ENCODE data around the gene ANKIB1.

Gene ANKIB1, protein sequence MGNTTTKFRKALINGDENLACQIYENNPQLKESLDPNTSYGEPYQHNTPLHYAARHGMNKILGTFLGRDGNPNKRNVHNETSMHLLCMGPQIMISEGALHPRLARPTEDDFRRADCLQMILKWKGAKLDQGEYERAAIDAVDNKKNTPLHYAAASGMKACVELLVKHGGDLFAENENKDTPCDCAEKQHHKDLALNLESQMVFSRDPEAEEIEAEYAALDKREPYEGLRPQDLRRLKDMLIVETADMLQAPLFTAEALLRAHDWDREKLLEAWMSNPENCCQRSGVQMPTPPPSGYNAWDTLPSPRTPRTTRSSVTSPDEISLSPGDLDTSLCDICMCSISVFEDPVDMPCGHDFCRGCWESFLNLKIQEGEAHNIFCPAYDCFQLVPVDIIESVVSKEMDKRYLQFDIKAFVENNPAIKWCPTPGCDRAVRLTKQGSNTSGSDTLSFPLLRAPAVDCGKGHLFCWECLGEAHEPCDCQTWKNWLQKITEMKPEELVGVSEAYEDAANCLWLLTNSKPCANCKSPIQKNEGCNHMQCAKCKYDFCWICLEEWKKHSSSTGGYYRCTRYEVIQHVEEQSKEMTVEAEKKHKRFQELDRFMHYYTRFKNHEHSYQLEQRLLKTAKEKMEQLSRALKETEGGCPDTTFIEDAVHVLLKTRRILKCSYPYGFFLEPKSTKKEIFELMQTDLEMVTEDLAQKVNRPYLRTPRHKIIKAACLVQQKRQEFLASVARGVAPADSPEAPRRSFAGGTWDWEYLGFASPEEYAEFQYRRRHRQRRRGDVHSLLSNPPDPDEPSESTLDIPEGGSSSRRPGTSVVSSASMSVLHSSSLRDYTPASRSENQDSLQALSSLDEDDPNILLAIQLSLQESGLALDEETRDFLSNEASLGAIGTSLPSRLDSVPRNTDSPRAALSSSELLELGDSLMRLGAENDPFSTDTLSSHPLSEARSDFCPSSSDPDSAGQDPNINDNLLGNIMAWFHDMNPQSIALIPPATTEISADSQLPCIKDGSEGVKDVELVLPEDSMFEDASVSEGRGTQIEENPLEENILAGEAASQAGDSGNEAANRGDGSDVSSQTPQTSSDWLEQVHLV

GRCh38 chr7:92245487-92246359, at the start of gene ANKIB1, which contains the start of gene KRIT1:
TSS of gene ANKIB1 (plus strand) at chr7:92245974. CDS start at chr7:92294979, 49,005 bp downstream.
TSS of gene KRIT1 (minus strand) at chr7:92245914. CDS start at chr7:92242135, 3,779 bp downstream.
- DNase-seq (peak; percentile 91), ATAC-seq (ENCODE audit: insufficient read depth, low read depth) (peak; percentile 87)

GRCh38 chr7:92200791-92201190, 45.0 kb upstream of the ANKIB1 start:
- no peaks in the 10 kb centered on the region for H3K9me3 ChIP-seq (ENCODE audit: insufficient read depth, low read length, severe bottlenecking)
- H4K20me1 ChIP-seq (ENCODE audit: insufficient read depth, low read length): no peaks in the 10 kb centered on the region
- H3K9ac ChIP-seq (ENCODE audit: low read depth, low read length): no peak overlapping the region
- no peaks in the 10 kb centered on the region for H3K79me2 ChIP-seq (ENCODE audit: insufficient read depth, low read length)
- H3K36me3 ChIP-seq (ENCODE audit: insufficient read depth, low read length): peaks cover 69% of the 10 kb centered on the region
- no peak for ATAC-seq (ENCODE audit: insufficient read depth, low read depth)
- no peaks in the 10 kb centered on the region for H3K4me1 ChIP-seq (ENCODE audit: insufficient read depth, low read length)
- no peak overlapping the region for H3K4me3 ChIP-seq (ENCODE audit: low read depth in 1 of 2, low read length in 2 of 2)
- H2AFZ ChIP-seq (ENCODE audit: low read depth, low read length): no peak overlapping the region
- TF ChIP-seq, protein P1, sequence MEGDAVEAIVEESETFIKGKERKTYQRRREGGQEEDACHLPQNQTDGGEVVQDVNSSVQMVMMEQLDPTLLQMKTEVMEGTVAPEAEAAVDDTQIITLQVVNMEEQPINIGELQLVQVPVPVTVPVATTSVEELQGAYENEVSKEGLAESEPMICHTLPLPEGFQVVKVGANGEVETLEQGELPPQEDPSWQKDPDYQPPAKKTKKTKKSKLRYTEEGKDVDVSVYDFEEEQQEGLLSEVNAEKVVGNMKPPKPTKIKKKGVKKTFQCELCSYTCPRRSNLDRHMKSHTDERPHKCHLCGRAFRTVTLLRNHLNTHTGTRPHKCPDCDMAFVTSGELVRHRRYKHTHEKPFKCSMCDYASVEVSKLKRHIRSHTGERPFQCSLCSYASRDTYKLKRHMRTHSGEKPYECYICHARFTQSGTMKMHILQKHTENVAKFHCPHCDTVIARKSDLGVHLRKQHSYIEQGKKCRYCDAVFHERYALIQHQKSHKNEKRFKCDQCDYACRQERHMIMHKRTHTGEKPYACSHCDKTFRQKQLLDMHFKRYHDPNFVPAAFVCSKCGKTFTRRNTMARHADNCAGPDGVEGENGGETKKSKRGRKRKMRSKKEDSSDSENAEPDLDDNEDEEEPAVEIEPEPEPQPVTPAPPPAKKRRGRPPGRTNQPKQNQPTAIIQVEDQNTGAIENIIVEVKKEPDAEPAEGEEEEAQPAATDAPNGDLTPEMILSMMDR (IDR thresholded peaks at IDR 0.05; ENCODE audit: borderline replicate concordance, extremely low read depth, low read length, poor library complexity, severe bottlenecking): no peak
- TF ChIP-seq EZH2 (IDR thresholded peaks at IDR 0.05; ENCODE audit: borderline replicate concordance, low read depth, low read length, severe bottlenecking): no peak
- DNase-seq: no peak
- H3K27me3 ChIP-seq (ENCODE audit: insufficient read depth, low read length, poor library complexity): no peaks in the 10 kb centered on the region
- H3K4me2 ChIP-seq (ENCODE audit: insufficient read depth, low read length): no peak overlapping the region
- no peak overlapping the region for H3K27ac ChIP-seq (ENCODE audit: low read length)

More at GRCh38 chr7:92245487-92246359, at the start of gene ANKIB1, which contains the start of gene KRIT1:
- H3K4me2 ChIP-seq (ENCODE audit: insufficient read depth, low read length): peak within 1 kb of the TSS; percentile 97
- peaks cover 40% of the 10 kb centered on the region for H3K4me1 ChIP-seq (ENCODE audit: insufficient read depth, low read length)
- H2AFZ ChIP-seq (ENCODE audit: low read depth, low read length): peak within 1 kb of the TSS; percentile 94
- H3K27me3 ChIP-seq (ENCODE audit: insufficient read depth, low read length, poor library complexity): no peaks in the 10 kb centered on the region
- H3K9ac ChIP-seq (ENCODE audit: low read depth, low read length): peak within 1 kb of the TSS; percentile 75
- H3K27ac ChIP-seq (ENCODE audit: low read length): peak within 1 kb of the TSS; percentile 92
- TF ChIP-seq, protein P1 (IDR thresholded peaks at IDR 0.05; ENCODE audit: borderline replicate concordance, extremely low read depth, low read length, poor library complexity, severe bottlenecking): peak; percentile 12
- TF ChIP-seq EZH2 (IDR thresholded peaks at IDR 0.05; ENCODE audit: borderline replicate concordance, low read depth, low read length, severe bottlenecking): no peak
- H3K9me3 ChIP-seq (ENCODE audit: insufficient read depth, low read length, severe bottlenecking): no peaks in the 10 kb centered on the region
- peaks cover 15% of the 10 kb centered on the region for H4K20me1 ChIP-seq (ENCODE audit: insufficient read depth, low read length)
- peaks cover 19% of the 10 kb centered on the region for H3K36me3 ChIP-seq (ENCODE audit: insufficient read depth, low read length)
- H3K79me2 ChIP-seq (ENCODE audit: insufficient read depth, low read length): peaks cover 77% of the 10 kb centered on the region
- peak within 1 kb of the TSS; percentile 55 to 81 for H3K4me3 ChIP-seq (ENCODE audit: low read depth in 1 of 2, low read length in 2 of 2)

GRCh38 chr7:92205987-92206386, 39.8 kb upstream of the ANKIB1 start:
- Histone ChIP-seq H3K4me2 (ENCODE audit: insufficient read depth, low read length) (no peak overlapping the region), H2AFZ (ENCODE audit: low read depth, low read length) (no peak overlapping the region), H3K4me3 (ENCODE audit: low read depth in 1 of 2, low read length in 2 of 2) (no peak overlapping the region), H3K9ac (ENCODE audit: low read depth, low read length) (no peak overlapping the region), H3K27ac (ENCODE audit: low read length) (no peak overlapping the region), H3K27me3 (ENCODE audit: insufficient read depth, low read length, poor library complexity) (no peaks in the 10 kb centered on the region), H3K79me2 (ENCODE audit: insufficient read depth, low read length) (peaks cover 5% of the 10 kb centered on the region; the same call in 1 of the 2 replicates), H3K9me3 (ENCODE audit: insufficient read depth, low read length, severe bottlenecking) (peaks cover 13% of the 10 kb centered on the region), H4K20me1 (ENCODE audit: insufficient read depth, low read length) (peaks cover 3% of the 10 kb centered on the region; the same call in 1 of the 2 replicates), H3K36me3 (ENCODE audit: insufficient read depth, low read length) (peaks cover 89% of the 10 kb centered on the region), H3K4me1 (ENCODE audit: insufficient read depth, low read length) (no peaks in the 10 kb centered on the region)
- ATAC-seq (ENCODE audit: insufficient read depth, low read depth): no peak
- TF ChIP-seq, protein P1 (IDR thresholded peaks at IDR 0.05; ENCODE audit: borderline replicate concordance, extremely low read depth, low read length, poor library complexity, severe bottlenecking): no peak
- TF ChIP-seq EZH2 (IDR thresholded peaks at IDR 0.05; ENCODE audit: borderline replicate concordance, low read depth, low read length, severe bottlenecking): no peak
- no peak for DNase-seq
